Peyer's patch (tissue), 4 donors: Measurements from ENCODE around the gene PITPNM1. TPM values are rescaled to one million over a fixed set of nuclear protein-coding genes. Genes with fewer than 3 reads are reported as not detected.

Experiments
- DNase-seq, 3 donors: peaks; one replicate each; pipeline ENCODE4 v3.0.0-alpha.2; 2017 to 2019
- H3K27ac ChIP-seq, 4 donors: fragments of 200-600 bp; sonication (generic); one replicate each; pipeline ENCODE4 v1.5.1; 2016 to 2019
- H3K27me3 ChIP-seq, 2 donors: fragments of 200-600 bp; sonication (generic); one replicate each; pipeline ENCODE4 v1.5.1; 2019
- H3K36me3 ChIP-seq, 3 donors: fragments of 200-600 bp; sonication (generic); one replicate each; pipeline ENCODE4 v1.5.1; 2016 to 2019
- H3K4me1 ChIP-seq, 4 donors: fragments of 200-600 bp; sonication (generic); one replicate each; pipeline ENCODE4 v1.5.1; 2016 to 2019
- H3K4me3 ChIP-seq, 4 donors: fragments of 200-600 bp; sonication (generic); 1 replicate in 3 of 4; 2 replicates in 1 of 4; pipeline ENCODE4 v1.5.1; 2016 to 2019; ENCODE audit warnings: mild to moderate bottlenecking in 1 of 4
- H3K9me3 ChIP-seq, 4 donors: fragments of 200-600 bp; sonication (generic); one replicate each; pipeline ENCODE4 v1.5.1; 2016 to 2019; ENCODE audit warnings: mild to moderate bottlenecking in 1 of 4
- CTCF ChIP-seq, 6 experiments: fragments of 450-650 bp in 4 of 6; fragments of 200-600 bp in 2 of 6; sonication (generic) in 1 of 6; IDR thresholded peaks; one replicate each; pipeline ENCODE4 v1.5.1; 2017 to 2019; ENCODE audit warnings: antibody characterized with exemption in 6 of 6, mild to moderate bottlenecking in 3 of 6, moderate library complexity in 1 of 6
- POLR2A ChIP-seq, 2 donors: fragments of 450-650 bp; IDR thresholded peaks; one replicate each; pipeline ENCODE4 v1.5.1; 2017; ENCODE audit warnings: antibody characterized with exemption in 2 of 2, mild to moderate bottlenecking in 2 of 2, moderate library complexity in 2 of 2
- total RNA-seq, 4 donors: library from RNA; depleted of rRNA; stranded (reverse); fragments of >200 nt; gene quantifications; one replicate each; pipeline ENCODE4 v1.1.0, GENCODE V29; 2016

PITPNM1 gene
- total RNA-seq, 4 donors from 2014 or later: 94.4 to 126 (median 109) TPM

- no peak for TF ChIP-seq POLR2A (IDR thresholded peaks at IDR 0.05)
- TF ChIP-seq CTCF (IDR thresholded peaks at IDR 0.05): no peak
- H3K4me1 ChIP-seq: no peaks in the 10 kb centered on the region
- no peak for DNase-seq
- H3K4me3 ChIP-seq: no peak overlapping the region
- no peaks in the 10 kb centered on the region for H3K9me3 ChIP-seq
- no peaks in the 10 kb centered on the region for H3K36me3 ChIP-seq
- no peak overlapping the region for H3K27ac ChIP-seq
- no peaks in the 10 kb centered on the region for H3K27me3 ChIP-seq
Observed at GRCh38 chr11:67538823-67539505, 33.8 kb upstream of the PITPNM1 start.

- Histone ChIP-seq H3K4me3 (no peak overlapping the region), H3K4me1 (no peaks in the 10 kb centered on the region), H3K27ac (no peak overlapping the region), H3K9me3 (no peaks in the 10 kb centered on the region), H3K36me3 (no peaks in the 10 kb centered on the region), H3K27me3 (no peaks in the 10 kb centered on the region)
- DNase-seq: no peak
- no peak for TF ChIP-seq CTCF (IDR thresholded peaks at IDR 0.05)
- TF ChIP-seq POLR2A (IDR thresholded peaks at IDR 0.05): no peak
Observed at GRCh38 chr11:67538306-67538705, 33.1 kb upstream of the PITPNM1 start.

DNA sequence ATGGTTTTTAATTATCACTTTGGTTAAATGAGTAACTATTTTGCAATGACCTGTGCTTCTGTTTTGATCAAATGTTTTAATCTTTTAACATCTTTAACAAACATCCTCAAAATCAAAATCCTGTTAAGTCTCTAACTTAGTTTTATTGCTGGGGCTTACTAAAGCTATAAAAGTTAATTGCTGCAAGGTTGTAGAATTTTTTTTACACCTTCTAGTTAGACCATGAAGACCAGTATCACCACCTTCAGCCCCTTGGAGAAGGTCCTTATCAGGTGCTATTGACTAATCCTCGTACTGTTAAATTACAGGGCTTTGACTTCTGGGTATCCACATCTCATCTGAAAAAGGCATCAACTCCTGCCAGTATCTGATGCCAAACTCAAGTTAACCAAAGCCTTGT, 30.4 kb upstream of the PITPNM1 start:
- H3K27me3 ChIP-seq: no peaks in the 10 kb centered on the region
- H3K9me3 ChIP-seq: no peaks in the 10 kb centered on the region
- TF ChIP-seq POLR2A (IDR thresholded peaks at IDR 0.05) (no peak), CTCF (IDR thresholded peaks at IDR 0.05) (no peak)
- no peak overlapping the region for H3K4me3 ChIP-seq
- no peak overlapping the region for H3K27ac ChIP-seq
- no peaks in the 10 kb centered on the region for H3K36me3 ChIP-seq
- no peaks in the 10 kb centered on the region for H3K4me1 ChIP-seq
- DNase-seq: no peak

- TF ChIP-seq POLR2A (IDR thresholded peaks at IDR 0.05) (no peak), CTCF (IDR thresholded peaks at IDR 0.05) (no peak)
- Histone ChIP-seq H3K27me3 (no peaks in the 10 kb centered on the region), H3K4me1 (no peaks in the 10 kb centered on the region), H3K4me3 (no peak overlapping the region), H3K27ac (no peak overlapping the region), H3K36me3 (no peaks in the 10 kb centered on the region), H3K9me3 (no peaks in the 10 kb centered on the region)
- DNase-seq: no peak
Observed at GRCh38 chr11:67534070-67534679, 29.0 kb upstream of the PITPNM1 start.

DNA sequence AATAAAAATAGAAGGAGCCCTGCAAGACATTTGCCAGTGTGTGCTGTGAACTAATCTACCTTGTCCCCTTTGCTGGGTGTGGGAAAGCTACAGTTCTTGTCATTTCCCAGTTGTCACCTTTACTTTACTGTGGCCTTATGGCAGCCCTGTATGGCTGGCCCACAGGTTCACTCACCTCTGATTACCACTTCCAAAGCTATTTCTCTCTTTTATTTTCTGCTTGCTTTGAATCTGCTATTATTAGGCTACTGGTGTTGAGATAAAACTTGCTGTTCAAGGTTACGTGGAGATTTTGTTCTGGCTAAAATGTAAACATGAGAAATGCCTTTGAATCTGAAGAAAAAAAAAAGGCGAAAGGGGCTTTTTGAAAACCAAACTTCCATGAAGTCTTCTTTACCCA, 27.7 kb upstream of the PITPNM1 start:
- TF ChIP-seq CTCF (IDR thresholded peaks at IDR 0.05): no peak
- no peak for TF ChIP-seq POLR2A (IDR thresholded peaks at IDR 0.05)
- no peaks in the 10 kb centered on the region for H3K27me3 ChIP-seq
- no peaks in the 10 kb centered on the region for H3K9me3 ChIP-seq
- no peaks in the 10 kb centered on the region for H3K4me1 ChIP-seq
- no peak overlapping the region for H3K27ac ChIP-seq
- H3K36me3 ChIP-seq: no peaks in the 10 kb centered on the region
- DNase-seq: no peak
- no peak overlapping the region for H3K4me3 ChIP-seq
